Stimulated activated CD4-positive, alpha-beta T cell treated with anti-CD3 and anti-CD28 coated beads, Interleukin-1b, Interleukin-23, amount 100 ng/mL, for 1 hour (primary cell): ENCODE results near the gene GINS3.
"Not testable (repeated sequence)": the region's sequence is repeated elsewhere in the genome, so short reads cannot be mapped to it uniquely, and the experiment has no call there.

ENCODE experiments used
- DNase-seq, 2 donors: peaks; one replicate each; pipeline ENCODE4 v3.0.0-alpha.2; 2020; ENCODE audit warnings: low read depth in 2 of 2

Gene GINS3

GRCh38 chr16:58389724-58390123 lies 2.5 kb upstream of the GINS3 start:
- DNase-seq: no peak

GRCh38 chr16:58393138-58393504 lies 850 bp downstream of the GINS3 start:
- DNase-seq: no peak

DNA sequence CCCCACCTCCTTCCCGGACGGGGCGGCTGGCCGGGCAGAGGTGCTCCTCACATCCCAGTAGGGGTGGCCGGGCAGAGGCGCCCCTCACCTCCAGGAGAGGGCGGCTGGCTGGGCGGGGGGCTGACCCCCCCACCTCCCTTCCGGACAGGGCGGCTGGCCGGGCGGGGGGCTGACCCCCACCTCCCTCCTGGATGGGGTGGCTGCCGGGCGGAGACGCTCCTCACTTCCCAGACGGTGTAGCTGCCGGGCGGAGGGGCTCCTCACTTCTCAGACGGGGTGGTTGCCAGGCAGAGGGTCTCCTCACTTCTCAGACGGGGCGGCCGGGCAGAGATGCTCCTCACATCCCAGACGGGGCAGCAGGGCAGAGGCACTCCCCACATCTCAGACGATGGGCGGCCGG lies 4.6 kb downstream of the GINS3 start:
- DNase-seq: not testable (repeated sequence)

GRCh38 chr16:58399718-58400633 lies 7.7 kb downstream of the GINS3 start:
- no peak for DNase-seq

DNA sequence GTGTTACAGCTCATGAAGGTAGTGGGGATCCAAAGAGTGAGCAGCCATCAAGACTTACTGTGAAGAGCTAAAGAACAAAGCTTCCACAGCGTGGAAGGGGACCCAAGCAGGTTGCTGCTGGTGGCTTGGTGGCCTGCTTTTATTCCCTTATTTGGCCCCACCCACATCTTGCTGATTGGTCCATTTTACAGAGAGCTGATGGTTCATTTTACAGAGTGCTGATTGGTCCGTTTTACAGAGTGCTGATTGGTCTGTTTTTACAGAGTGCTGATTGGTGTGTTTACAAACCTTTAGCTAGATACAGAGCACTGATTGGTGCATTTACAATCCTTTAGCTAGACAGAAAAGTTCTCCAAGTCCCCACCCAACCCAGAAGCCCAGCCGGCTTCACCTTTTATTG lies 9.0 kb downstream of the GINS3 start:
- DNase-seq: not testable (repeated sequence)

- DNase-seq: no peak
These were observed 10.5 kb downstream of the GINS3 start for GRCh38 chr16:58402796-58403195.

DNA sequence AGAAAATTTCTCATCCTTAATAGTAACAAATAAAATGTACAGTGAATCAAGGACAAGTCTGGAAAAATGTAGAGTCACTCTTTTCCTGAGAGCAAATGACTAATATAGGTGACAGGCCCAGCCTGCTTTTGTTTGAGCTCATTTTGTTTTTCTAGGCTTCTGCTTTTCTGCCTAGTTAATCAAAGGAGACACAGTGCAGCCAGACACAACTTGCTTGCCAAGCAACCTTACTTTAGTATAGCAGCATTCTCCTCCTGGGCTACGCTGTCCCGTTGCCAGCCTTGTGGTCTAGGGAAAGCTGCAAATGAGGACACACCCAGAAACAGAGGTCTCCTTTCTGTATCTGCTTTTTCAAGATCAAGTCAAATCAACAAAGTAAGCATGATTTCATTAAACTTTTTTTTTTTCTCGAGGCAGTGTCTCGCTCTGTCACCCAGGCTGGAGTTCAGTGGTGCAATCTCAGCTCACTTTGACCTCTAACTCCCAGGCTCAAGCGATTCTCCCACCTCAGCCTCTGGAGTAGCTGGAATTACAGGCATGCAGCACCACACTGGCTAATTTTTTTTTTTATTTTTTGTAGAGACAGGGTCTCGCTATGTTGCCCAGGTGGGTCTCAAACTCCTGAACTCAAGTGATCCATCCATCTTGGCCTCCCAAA lies 17.2 kb downstream of the GINS3 start:
- DNase-seq: no peak

- DNase-seq: no peak
These were observed 19.1 kb downstream of the GINS3 start for GRCh38 chr16:58411336-58411735.

GRCh38 chr16:58411736-58412614 lies 19.7 kb downstream of the GINS3 start:
- no peak for DNase-seq

DNA sequence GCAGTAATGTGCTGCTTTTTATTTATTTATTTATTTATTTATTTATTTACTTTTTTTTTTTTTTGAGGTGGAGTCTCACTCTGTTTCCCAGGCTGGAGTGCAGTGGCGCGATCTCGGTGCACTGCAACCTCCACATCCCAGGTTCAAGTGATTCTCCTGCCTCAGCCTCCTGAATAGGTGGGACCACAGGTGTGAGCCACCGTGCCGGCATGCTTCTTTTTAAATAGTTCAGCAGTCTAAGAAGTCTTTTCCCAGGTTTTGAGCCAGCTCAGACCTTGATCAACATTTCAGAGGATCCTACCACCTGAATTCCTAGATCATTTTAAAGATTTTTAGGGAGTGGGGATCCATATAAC lies 20.3 kb downstream of the GINS3 start:
- not testable (repeated sequence) for DNase-seq

- DNase-seq: no peak
These were observed 21.1 kb downstream of the GINS3 start for GRCh38 chr16:58413359-58413758.

DNA sequence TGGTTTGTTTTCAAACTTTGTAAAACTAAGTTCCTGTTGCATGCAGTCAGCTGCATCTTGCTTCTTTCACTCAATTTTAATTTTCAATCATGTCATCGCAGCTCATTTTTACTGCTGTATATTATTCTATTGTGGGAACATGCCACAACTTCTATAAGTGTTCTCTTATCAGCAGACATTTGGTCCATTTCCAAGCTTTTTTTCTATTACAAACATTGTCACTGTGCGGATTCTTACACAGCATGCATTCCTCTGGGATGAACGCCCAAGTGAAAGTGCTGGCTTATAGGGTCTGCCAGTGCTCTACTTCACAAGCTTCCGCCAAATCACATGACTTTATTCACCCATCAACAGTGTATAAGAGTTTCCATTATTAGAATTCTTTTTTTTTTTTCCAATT lies 22.7 kb downstream of the GINS3 start:
- no peak for DNase-seq

DNA sequence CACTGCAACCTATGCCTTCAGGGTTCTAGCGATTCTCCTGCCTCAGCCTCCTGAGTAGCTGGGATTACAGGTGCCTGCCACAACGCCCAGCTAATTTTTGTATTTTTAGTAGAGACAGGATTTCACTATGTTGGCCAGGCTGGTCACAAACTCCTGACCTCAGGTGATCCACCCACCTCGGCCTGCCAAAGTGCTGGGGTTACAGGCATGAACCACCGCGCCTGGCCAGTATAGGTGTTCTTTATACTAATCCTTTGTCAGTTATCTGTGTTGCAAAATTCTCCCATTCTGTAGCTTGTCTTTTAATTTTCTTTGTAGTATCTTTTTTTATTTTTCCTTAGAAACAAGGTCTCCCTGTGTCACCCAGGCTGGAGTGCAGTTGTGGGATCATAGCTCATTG lies 23.7 kb downstream of the GINS3 start:
- not testable (repeated sequence) for DNase-seq

GRCh38 chr16:58417035-58417434 lies 24.8 kb downstream of the GINS3 start:
- DNase-seq: no peak

- no peak for DNase-seq
These were observed 25.3 kb downstream of the GINS3 start for GRCh38 chr16:58417600-58417999.

DNA sequence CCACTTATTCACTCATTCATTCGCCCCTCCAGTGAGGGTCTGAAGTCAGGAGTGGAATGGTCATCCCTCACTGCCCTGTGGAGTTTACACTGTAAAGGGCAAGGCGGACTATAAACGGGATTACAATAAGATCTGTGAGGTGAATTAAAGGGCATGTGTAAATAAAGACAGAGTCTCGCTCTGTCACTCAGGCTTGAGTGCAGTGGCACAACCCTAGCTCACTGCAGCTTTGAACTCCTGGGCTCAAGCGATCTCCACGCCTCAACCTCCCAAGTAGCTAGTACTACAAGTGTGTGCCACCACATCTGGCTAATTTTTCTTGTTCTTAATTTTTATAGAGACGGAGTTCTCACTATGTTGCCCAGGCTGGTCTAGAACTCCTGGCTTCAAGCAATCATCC lies 25.8 kb downstream of the GINS3 start:
- DNase-seq: no peak

DNA sequence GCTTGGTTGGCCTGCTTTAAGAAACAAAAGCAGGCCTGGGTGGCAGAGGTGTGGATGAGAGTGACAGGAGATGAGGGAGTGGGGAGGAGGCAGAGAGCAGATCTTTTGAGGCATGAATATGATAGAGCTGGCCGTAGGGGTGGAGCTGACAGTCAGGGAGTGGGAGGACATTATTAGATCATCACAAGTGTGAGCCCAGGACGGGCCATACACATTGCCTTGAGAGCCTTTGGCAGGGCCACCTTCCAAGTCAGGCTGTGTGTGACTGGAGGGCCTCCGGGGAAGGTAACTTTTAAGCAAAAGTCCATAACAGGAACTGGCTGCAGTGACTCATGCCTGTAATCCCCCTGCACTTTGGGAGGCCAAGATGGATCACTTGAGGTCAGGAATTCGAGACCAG lies 26.3 kb downstream of the GINS3 start:
- no peak for DNase-seq

GRCh38 chr16:58419241-58419990 lies 27.1 kb downstream of the GINS3 start:
- DNase-seq: no peak

DNA sequence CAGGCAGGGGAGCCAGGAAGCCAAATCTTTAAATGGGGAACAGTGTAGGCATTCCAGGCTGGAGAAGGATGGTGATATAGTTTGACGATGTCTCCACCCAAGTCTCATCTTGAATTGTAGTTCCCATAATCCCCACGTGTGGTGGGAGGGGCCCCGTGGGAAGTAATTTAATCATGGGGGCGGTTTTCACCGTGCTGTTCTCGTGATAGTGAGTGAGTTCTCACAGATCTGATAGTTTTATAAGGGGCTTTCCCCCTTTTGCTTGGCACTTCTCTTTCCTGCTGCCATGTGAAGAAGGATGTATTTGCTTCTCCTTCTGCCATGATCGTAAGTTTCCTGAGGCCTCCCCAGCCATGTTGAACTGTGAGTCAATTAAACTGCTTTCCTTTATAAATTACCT lies 28.8 kb downstream of the GINS3 start:
- DNase-seq: no peak

- DNase-seq: no peak
These were observed 29.3 kb downstream of the GINS3 start for GRCh38 chr16:58421529-58421928.

- DNase-seq: no peak
These were observed 30.5 kb downstream of the GINS3 start for GRCh38 chr16:58422809-58423208.

DNA sequence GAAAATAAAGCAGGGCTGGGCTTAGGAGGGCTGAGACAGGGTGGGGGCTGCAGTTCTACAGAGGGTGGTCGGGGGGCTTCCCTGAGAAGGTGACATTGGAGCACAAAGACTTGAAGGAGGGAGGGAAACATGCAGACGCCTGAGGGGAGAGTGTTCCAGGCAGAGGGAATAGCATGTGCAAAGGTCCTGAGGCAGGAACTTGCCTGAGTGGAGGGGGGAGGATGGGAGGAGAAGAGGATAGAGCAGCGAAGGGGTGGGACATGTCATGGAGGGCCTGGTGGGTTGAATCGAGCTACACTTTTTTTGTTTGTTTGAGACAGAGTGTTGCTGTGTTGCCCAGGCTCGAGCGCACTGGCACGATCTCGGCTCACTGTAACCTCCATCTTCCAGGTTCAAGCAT lies 33.0 kb downstream of the GINS3 start:
- no peak for DNase-seq
